HG03575 (cell line): ENCODE data around the gene GABRR3.

Experiments
- ATAC-seq: cut with Tn5 transposase; IDR thresholded peaks from one replicate; pipeline ENCODE4 v1.9.1; 2021; ENCODE audit not compliant: unreplicated experiment, insufficient number of reproducible peaks, low FRiP score; ENCODE audit errors: extremely low read depth

Gene GABRR3

DNA sequence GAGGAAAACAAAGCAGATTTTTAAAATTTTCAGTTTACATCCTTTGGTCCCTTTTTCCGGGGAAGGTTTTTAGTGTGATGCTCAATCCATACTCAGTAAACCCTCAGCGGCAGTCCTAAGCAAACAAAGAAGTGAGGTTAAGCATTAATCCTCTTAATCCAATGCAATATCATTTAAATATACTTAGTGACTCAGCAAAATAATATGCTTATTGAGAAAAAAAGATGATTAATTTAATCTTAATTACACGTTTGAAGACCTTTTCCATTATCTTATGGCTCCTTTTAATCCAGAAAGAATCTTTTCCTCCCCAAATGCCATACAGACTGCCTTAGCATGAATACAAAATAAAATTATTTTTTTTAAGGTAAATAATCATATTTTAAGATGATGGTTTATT lies at the start of gene GABRR3:
GABRR3 (minus strand) TSS at position 108 of the 400 bp plus-strand sequence. CDS start 328 bp downstream, outside the sequence.
- no peak for ATAC-seq

DNA sequence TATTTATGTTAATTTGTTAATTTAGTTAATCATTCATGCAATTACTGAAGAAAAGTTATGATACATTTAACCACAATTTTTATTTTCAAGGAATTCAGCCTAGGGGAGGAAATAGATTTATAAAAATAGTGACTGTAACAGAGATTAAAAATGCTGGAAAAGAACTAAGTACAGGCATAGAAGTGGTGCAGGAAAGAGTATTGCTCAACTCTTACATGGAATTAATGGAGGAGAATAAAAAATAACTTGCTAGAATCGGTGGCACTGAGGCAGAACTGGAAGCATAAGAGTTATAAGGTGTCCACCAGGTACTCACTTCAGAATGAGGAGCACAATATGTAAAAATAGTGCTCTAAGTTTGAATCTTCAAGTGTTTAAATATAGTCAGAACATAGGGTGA lies 38.4 kb upstream of the GABRR3 start:
- ATAC-seq = no peak

DNA sequence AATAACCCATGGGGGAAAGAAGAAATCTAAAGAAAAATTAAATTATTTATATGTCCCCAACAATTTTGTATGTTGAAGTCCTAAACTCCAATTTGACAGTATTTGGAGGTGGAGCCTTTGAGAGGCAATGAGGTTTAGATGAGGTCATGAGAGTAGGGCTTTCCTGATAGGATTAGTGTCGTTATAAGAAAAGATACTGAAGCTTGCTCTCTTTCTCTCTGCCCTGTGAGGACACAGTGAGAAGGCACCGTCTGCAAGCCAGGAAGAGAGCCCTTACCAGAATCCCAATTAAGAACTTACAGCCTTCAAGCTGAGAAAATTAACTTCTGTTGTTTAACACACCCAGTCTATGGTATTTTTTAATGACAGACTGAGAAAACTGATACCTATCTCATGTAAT lies 35.7 kb upstream of the GABRR3 start:
- ATAC-seq = no peak

DNA sequence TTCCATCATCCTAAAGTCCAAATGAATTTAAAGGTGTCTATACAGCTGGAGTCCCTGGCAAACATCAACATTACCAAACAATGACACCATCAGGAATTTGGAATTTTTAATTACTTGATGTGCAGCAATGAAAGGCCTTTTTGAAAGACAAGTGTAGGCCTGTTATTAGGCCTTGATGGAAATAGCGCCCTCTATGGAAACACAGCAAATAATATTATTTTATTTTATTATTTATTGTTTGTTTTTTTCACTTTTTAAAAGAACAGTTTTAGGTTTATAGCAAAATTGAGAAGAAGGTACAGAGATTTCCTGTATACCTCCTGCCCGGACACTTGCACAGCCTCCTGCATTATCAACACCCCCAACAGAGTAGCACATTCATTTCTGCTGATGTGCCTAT lies 33.7 kb upstream of the GABRR3 start:
- ATAC-seq = no peak

DNA sequence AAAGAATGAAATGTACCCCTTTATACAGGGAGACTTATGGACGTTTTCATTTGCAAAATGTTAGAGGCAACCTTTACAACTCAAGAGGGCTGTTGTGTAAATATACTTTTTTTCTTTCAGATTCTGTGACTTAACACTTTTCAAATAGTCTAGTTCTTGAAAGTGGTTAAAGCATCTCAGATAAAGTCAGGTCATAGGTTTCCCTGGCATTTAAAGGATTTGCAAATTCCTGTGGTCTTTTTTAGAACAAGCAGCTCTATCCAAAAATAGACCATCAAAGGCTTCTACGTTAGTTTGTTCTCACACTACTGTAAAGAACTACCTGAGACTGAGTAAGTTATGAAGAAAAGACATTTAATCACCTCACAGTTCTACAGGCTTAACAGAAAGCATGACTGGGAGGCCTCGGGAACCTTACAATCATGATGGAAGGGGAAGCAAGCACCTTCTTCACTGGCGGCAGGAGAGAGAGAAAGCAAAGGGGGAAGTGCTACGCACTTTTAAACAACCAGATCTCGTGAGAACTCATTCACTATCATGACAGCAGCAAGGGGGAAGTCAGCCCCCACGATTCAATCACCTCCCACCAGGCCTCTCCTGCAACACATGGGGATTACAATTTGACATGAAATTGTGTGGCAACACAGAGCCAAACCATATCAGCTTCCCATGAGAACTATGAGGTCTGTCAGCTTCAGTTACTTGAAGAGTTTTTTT lies 23.3 kb upstream of the GABRR3 start:
- ATAC-seq = no peak

DNA sequence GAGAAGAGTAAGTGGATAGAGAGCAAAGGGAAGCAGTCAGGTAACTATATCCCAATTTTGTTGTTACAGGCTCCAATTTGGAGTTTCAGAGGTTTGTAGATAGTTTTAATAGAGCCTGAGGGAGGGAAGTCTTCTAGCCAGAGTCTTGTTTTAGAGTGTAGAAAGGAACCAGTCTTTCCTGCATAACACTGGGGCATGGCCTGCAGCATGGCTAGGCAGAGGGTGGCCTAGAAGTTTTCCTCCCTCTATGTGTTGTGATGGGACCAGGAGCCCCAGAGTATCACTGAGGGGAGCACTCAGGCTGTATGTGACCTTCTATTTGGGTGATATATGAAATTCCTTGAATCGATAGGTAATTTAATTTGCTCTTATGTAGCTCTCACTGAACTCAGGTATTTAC lies 22.5 kb upstream of the GABRR3 start:
- ATAC-seq = no peak

DNA sequence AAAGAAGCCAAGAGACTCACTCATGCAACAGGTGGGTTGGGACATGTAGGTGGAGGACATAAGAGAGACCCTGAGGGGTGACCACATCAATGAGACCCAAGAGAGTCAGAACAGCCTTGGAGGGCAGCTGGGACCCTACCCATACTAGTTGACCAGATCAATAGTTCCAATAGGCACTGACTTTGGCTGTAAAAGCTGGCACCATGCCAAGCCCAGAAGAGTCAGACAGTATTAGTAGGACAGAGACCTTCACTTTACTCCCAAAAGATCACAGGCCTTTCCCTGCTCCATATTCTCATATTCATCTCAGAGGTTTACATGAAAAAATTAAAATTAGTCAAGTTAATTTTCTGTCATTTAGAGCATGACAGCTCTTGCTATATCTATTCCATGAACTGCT lies 20.9 kb upstream of the GABRR3 start:
- no peak for ATAC-seq

DNA sequence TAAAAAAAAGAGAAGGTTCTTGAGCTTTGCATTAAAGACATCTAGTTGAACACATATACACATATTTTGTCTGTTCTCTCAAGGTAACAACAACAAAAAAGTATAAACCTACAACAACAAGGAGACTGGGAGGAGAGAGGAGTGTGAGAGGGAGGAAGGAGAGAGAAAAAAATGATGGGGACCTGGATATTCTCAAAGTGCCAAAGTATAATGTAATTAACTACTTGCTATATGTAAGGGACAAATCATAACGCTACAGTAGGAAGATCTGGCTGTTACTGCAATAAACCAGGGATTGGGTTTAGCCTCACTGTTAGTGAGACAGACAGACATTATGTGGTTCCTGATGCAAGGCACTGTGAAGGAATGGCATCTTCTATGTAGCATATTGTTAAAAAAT lies 14.2 kb upstream of the GABRR3 start:
- ATAC-seq = no peak

DNA sequence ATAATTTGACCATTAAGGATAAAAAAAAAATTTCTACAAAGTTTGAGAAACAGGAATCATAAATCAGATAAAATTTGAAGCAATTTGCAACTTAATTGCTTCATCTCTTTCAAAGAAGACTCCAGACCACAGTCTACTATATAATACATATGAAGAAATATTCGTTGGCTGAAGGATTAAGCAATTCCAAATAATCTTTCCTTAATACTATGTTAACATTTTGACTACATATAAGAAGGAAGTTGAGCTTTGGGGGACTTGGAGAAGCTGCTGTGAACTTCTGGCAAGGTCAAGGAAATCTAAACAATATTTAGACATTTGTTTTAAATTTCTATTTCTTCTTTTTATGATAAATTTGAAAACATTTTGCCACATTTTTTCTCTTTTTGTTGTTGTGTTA lies 13.5 kb upstream of the GABRR3 start:
- no peak for ATAC-seq

DNA sequence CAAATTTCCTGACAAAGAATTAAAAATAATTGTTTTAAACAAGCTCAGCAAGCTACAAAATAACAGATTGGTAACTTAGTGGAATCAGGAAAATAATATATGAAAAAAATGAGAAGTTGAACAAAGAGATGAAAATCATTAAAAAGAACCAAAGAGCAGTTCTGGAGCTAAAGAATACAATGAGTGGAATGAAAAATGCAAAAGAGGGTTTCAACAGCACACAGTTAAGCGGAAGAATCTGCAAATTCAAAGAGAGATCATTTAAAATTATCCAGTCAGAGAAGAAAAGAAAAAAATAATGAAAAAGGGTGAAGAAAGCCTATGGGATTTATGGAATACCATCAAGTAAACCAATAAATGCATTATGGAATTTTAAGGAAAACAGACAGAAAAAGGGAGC lies 6.2 kb upstream of the GABRR3 start:
- no peak for ATAC-seq

DNA sequence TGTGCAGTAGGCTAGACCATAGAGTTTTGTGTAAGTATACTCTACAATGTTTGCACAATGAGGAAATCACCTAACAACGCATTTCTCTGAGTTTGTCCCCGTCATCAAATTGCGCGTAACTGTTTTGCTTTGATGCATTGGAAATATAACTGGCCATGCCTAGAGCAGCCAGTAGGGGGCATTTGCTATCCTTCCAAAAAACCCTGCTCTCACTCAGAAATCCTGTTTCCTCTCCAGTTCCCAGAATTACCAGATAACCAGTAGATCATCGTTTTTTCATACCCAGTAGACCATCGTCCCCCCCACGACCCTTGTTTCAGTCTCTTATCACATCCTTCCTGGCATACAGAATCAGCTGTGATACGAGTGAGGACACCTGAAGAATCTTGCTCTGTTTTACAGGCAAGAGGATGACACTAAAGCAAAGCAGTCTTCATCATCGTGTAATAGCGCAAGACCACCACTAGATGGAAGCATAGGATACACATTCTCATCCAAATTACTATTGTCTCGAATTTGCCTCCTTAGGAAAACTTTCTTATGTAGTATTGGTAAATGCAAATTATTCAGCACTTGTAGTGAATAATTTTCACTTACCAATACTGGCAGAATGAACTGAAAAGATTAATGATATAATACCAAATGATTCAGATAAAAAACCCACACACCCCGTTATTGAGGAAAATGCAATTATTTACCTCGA lies 4.4 kb upstream of the GABRR3 start:
- ATAC-seq = peak; percentile 88

DNA sequence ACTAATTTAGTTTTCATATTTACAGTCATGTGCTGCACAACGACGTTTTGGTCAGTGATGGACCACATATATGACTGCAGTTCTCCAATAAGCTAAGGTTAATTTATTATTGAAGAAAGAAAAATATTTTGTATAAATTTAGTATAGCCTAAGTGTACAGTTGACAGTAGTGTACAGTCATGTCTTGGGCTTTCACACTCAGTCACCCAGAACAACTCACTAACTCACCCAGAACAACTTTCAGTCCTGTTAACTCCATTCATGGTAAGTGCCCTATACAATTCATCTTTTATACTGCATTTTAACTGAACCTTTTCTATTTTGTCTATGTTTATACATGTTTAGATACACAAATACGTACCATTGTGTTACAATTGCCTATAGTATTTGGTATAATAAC lies 3.8 kb upstream of the GABRR3 start:
- ATAC-seq = no peak

DNA sequence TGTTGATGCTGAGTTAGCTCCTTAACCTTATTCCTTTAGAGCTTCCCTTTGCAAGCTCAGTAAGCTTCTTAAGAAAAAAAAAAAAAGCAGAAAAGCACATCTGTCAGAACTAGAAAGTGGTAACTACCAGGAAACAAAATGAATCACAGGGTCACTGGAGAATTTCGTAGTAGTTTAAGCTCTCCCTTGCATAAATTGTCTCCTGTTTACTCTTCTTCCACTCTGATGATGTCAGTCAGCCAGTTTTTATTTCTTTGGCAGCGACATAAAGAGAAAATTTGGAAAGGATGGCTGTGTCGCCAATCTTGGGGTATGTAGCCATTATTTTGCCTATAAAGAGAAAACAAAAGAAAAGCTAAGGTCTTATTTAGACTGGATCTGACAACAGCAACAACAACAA lies 3.2 kb upstream of the GABRR3 start:
- no peak for ATAC-seq

DNA sequence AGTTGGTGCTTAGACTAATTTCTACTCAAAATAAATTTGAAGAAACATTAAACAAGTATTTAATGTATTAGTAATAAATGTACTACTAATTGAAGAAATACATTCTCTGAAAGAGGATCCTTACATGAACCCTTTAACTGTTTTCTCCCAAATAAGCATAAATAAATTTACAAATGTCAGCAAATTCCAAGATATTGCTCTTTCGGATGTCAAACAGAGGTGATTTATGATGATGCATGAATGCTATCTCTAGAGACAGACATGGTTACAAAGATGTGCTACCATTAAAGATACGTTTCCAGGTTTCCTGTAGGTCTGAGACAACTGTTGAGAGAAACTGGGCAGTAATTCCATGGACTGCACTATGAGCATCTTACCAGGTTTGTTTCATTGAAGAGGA lies 629 bp downstream of the GABRR3 start:
- no peak for ATAC-seq

DNA sequence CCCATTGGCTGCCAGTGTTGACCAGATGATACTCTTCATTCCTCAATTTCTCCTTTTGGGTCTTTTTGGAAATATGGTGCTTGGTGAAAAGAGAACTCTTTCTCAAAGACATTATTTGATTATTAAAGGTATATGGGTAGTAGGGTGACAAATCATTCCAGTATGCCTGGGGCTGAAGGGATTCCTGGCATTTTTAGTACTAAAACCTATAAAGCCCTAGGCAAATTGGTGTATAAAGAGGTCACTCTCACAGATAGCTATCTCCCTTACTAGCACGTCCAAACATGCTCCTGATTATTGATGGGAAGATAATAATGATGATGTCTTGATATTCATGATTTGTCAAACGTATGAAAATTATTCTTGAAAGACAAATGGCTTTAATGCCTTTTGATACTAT lies 1.1 kb downstream of the GABRR3 start:
- no peak for ATAC-seq

DNA sequence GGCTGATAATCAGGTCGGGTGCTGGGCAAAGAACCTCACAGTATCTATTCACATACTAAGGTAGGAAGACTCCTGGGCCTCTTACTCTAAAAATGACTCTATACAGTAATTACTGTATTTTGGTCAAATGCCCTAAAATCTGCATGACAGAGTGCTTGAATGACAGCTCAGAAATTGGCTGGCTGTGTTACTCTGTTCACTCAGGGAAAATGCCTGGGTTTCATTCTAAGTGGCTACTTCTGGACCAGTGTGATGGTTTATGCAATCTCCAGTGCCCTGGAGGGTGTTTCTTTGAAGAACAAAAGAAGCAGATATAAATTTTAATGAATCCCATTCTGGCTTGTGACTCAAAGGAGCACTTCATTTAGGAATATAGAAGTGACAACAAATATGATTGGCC lies 2.2 kb downstream of the GABRR3 start:
- no peak for ATAC-seq

DNA sequence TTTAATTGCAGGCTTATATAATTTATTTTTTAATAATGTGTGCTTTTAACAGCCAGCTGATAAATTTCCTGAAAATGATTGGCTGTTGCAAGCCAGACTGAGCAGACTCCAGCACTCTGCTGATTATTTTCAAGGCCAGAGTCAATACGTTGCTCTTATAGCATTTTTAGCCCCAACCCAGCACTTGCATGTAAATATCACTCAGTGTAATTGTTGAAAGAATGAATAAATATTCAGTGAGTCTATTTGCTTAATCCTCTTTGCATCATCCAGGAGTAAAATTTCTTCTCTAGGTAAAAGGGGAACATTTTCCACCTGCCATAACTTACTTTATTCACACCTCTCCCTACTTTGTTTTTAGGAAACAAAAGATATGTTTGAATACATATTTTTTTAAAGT lies 2.9 kb downstream of the GABRR3 start:
- ATAC-seq = no peak

DNA sequence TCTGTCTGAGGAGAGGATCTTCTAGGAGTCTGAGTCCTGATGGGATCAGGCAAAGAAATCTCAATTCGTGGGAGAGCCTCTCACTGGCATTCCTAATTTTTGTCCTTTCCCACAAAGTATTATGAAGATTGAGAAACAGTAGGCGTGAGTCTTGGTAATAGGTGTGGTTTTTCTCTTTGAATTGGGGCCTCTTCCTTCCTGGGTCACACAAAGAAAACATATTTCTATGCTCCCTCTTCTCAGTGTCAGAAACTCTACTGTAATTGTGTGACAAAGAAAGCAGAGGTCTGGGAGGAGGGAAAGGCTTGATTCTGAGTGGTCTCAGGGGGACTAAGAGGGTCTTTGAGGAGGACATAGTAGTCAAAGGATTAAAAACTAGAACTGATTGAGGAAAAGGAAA lies 6.0 kb downstream of the GABRR3 start:
- no peak for ATAC-seq

DNA sequence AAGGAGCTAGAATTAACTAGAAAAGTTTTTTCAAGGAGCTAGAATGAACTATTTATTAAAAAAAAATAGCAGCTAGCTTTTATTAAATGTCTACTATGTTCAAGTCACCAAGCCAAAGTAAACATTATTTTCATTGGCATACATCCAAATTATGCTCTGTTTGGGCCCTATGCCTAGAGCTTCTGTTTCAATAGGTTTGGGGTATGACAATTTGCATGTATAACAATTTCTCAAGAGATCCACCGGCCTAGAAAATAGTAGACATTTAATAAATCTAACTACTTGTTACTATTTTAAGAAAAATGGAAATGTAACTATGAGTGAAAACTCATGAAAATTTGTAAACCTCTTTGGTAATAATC lies 8.0 kb downstream of the GABRR3 start:
- ATAC-seq = no peak

DNA sequence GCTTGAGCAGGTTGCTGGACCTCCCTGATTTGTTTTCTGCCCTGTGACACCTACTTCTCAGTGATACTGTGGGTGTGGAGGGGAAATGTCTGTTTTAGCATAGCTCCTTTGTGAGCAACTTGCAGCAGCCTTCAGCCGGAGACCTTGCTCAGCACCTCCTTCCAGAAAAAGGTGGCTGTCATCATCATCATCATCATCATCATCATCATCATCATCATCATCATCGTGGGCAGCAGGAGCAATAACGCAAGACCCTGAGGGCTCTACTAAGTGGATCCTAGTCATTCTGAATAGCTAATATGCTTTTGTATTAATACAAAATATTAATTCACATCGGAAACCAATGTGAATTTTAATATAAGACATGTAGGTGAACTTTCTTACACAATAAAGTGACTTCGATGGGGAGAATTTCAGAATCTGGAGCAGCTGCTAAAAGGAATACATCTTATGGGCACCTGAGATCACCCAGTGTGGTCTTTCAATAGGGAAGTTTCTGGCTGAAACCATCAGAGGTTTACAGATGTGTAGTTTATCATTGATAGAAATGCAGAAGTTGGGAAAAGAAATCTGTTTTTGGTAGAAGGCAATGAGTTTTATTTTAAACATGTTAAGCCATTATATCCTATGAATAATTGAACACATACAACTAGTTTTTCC lies 8.6 kb downstream of the GABRR3 start:
- no peak for ATAC-seq
